ENCODE measurements around the gene PGD.

The PGD gene
- total RNA-seq, result 23.9 to 52.2 reads per million in 2 donors

GRCh38 chr1:10398734-10399443 is at the start of gene PGD:
PGD (plus strand) TSS chr1:10399064; CDS start chr1:10399118, 54 bp downstream.
- peak; percentile 93 for DNase-seq

GRCh38 chr1:10353282-10353681 is 45.6 kb upstream of the PGD start:
- DNase-seq, result no peak

- DNase-seq, result no peak
Observed at GRCh38 chr1:10353693-10354092, 45.2 kb upstream of the PGD start.

GRCh38 chr1:10360045-10360444 is 38.8 kb upstream of the PGD start:
- DNase-seq, result no peak

- DNase-seq, result no peak
Observed at GRCh38 chr1:10361515-10361914, 37.3 kb upstream of the PGD start.

- no peak for DNase-seq
Observed at GRCh38 chr1:10368194-10368593, 30.7 kb upstream of the PGD start.

GRCh38 chr1:10374442-10374860 is 24.4 kb upstream of the PGD start:
- no peak for DNase-seq

- peak; percentile 4 for DNase-seq
Observed at GRCh38 chr1:10377365-10378029, 21.4 kb upstream of the PGD start.

- no peak for DNase-seq
Observed at GRCh38 chr1:10378081-10378841, 20.6 kb upstream of the PGD start.

GRCh38 chr1:10379101-10379620 is 19.7 kb upstream of the PGD start:
- DNase-seq, result no peak

GRCh38 chr1:10379676-10380075 is 19.2 kb upstream of the PGD start:
- no peak for DNase-seq

GRCh38 chr1:10380594-10381275 is 18.1 kb upstream of the PGD start:
- no peak for DNase-seq

- no peak for DNase-seq
Observed at GRCh38 chr1:10383630-10384029, 15.2 kb upstream of the PGD start.

GRCh38 chr1:10384219-10384618 is 14.6 kb upstream of the PGD start:
- no peak for DNase-seq

GRCh38 chr1:10386761-10387676 is 11.8 kb upstream of the PGD start:
- DNase-seq, result no peak

GRCh38 chr1:10387677-10388386 is 11.0 kb upstream of the PGD start:
- no peak for DNase-seq

GRCh38 chr1:10388387-10388715 is 10.5 kb upstream of the PGD start:
- DNase-seq, result no peak

GRCh38 chr1:10389271-10389973 is 9.4 kb upstream of the PGD start:
- DNase-seq, result no peak

- no peak for DNase-seq
Observed at GRCh38 chr1:10396870-10397269, 2.0 kb upstream of the PGD start.

GRCh38 chr1:10398278-10398733 is 558 bp upstream of the PGD start:
- DNase-seq, result no peak

All from T-helper 9 cell (primary cell).